Esophagus mucosa (tissue), 1 donor: ENCODE measurements around the gene SELENOT. TPM values are rescaled to one million over a fixed set of nuclear protein-coding genes. Genes with fewer than 3 reads are reported as not detected.

Experiments used
- ATAC-seq: fragments of 200-7000 bp; cut with Tn5 transposase; one replicate; pipeline ENCODE4 v1.9.1; 2020
- total RNA-seq: library from RNA; stranded (reverse); gene quantifications from one replicate; pipeline ENCODE4 v1.2.4, GENCODE V29; 2023
- donor health status: DM: yes; HTN: yes; CAD: no.

SELENOT gene
- total RNA-seq, 1 donor from 2014 or later: 68.7 TPM

- ATAC-seq: no peak
Measured at GRCh38 chr3:150673966-150674365, 70.8 kb downstream of the SELENOT start.

- ATAC-seq: no peak
Measured at GRCh38 chr3:150675587-150675986, 72.5 kb downstream of the SELENOT start.

Other genes with a start within 250 kb of the SELENOT start
- gene TSC22D2, start 195.0 kb upstream of the SELENOT start, total RNA-seq: 28.1 TPM
- gene SERP1, start 56.8 kb upstream of the SELENOT start, total RNA-seq: 55.5 TPM
- 69.0 TPM for gene EIF2A, start 56.5 kb upstream of the SELENOT start, total RNA-seq
- not detected for gene ERICH6, start 100.6 kb downstream of the SELENOT start, total RNA-seq
- 44.8 TPM for gene SIAH2, start 159.8 kb downstream of the SELENOT start, total RNA-seq